Smooth muscle cell (in vitro differentiated cells): ENCODE measurements around the gene ZNF687. TPM values are rescaled to one million over a fixed set of nuclear protein-coding genes. Genes with fewer than 3 reads are reported as not detected.
A peak's percentile ranks its signal among the peaks of the same experiment; 100 is the strongest.
"Not testable (repeated sequence)": the region's sequence is repeated elsewhere in the genome, so short reads cannot be mapped to it uniquely, and the experiment has no call there.

Source experiments
- DNase-seq: peaks from one replicate; lab custom pipeline; 2025; ENCODE audit not compliant: unreplicated experiment; lab: John Stamatoyannopoulos, UW
- H2AFZ ChIP-seq: fragments of 200-600 bp; sonication (generic); 2 replicates; pipeline ENCODE4 v1.6.0; 2016; ENCODE audit warnings: antibody characterized with exemption, low read depth, mild to moderate bottlenecking
- H3F3A ChIP-seq: fragments of 200-600 bp; sonication (generic); 2 replicates; pipeline ENCODE4 v1.6.0; 2017; ENCODE audit warnings: antibody characterized with exemption, low read depth
- H3K27ac ChIP-seq: fragments of 200-600 bp; sonication (generic); 2 replicates; pipeline ENCODE4 v1.5.1; 2016; ENCODE audit warnings: low read depth, mild to moderate bottlenecking
- H3K27me3 ChIP-seq: fragments of 200-600 bp; sonication (generic); 2 replicates; pipeline ENCODE4 v1.6.1; 2016; ENCODE audit warnings: low read depth, mild to moderate bottlenecking
- H3K36me3 ChIP-seq: fragments of 200-600 bp; sonication (generic); 2 replicates; pipeline ENCODE4 v1.5.1; 2016; ENCODE audit warnings: low read depth
- H3K4me1 ChIP-seq: fragments of 200-600 bp; sonication (generic); 2 replicates; pipeline ENCODE4 v1.5.1; 2016; ENCODE audit warnings: low read depth
- H3K4me2 ChIP-seq: fragments of 200-600 bp; sonication (generic); 2 replicates; pipeline ENCODE4 v1.6.0; 2016; ENCODE audit warnings: mild to moderate bottlenecking
- H3K4me3 ChIP-seq: fragments of 200-600 bp; sonication (generic); 2 replicates; pipeline ENCODE4 v1.5.1; 2016; ENCODE audit warnings: mild to moderate bottlenecking
- H3K79me2 ChIP-seq: fragments of 200-600 bp; sonication (generic); 2 replicates; pipeline ENCODE4 v1.6.0; 2016; ENCODE audit warnings: low read depth, mild to moderate bottlenecking
- H3K9ac ChIP-seq: fragments of 200-600 bp; sonication (generic); 2 replicates; pipeline ENCODE4 v1.6.0; 2016; ENCODE audit warnings: low read depth
- H3K9me3 ChIP-seq: fragments of 200-600 bp; sonication (generic); replicated peaks from 2 replicates; pipeline ENCODE4 v1.5.1; 2016; ENCODE audit warnings: low read depth
- H4K20me1 ChIP-seq: fragments of 200-600 bp; sonication (generic); 2 replicates; pipeline ENCODE4 v1.6.0; 2016; ENCODE audit warnings: low read depth
- WGBS: methylation state at CpG from one replicate; pipeline ENCODE4 v1.1.7; 2016; ENCODE audit warnings: low lambda C conversion rate; 5-methylcytosine and 5-hydroxymethylcytosine counted together
- polyA plus RNA-seq: library from polyadenylated mRNA; unstranded; fragments of >200 nt; fragmentation: Nextera tagmentation; extraction: Ambion mirVana; gene quantifications from 2 replicates; pipeline ENCODE4 v1.2.1, GENCODE V29; 2016
- total RNA-seq: library from RNA; depleted of rRNA; stranded (reverse); fragments of >200 nt; gene quantifications from 2 replicates; pipeline ENCODE4 v1.2.3, GENCODE V29; 2014
- TF ChIP-seq, protein P1 (sequence below): fragments of 200-600 bp; sonication (generic); IDR thresholded peaks from 2 replicates; pipeline ENCODE4 v1.5.1; 2017; ENCODE audit warnings: borderline replicate concordance, mild to moderate bottlenecking, antibody characterized with exemption; ENCODE audit not compliant: insufficient read depth, poor library complexity, severe bottlenecking

Gene ZNF687
- total and polyA plus RNA-seq, 2 experiments from 2014 or later: 2.4 to 10.7 TPM

DNA sequence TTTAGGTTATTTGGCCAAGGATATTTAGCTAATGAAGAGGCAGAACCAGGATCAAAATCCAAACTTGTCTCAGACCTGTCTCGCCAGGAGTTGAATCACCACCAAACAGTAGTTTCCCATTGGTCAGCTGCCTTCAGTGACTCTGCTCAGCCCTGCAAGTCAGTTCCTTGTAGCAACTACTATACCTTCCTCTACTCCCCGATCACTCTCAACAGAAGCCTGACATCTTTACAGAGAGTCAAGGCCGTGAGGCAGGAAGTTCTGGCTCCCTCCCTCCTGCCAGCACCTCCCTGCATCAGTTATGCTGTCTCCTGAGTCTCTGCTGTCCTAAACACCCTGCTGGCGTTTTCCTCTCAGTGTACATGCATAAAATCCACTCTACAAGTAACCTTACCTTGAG lies 14.3 kb upstream of the ZNF687 start:
- Histone ChIP-seq H3K9ac (no peak overlapping the region), H3K27me3 (no peaks in the 10 kb centered on the region), H3K4me1 (no peaks in the 10 kb centered on the region), H3K4me3 (no peak overlapping the region), H3K4me2 (no peak overlapping the region), H4K20me1 (peaks cover 4% of the 10 kb centered on the region), H3K9me3 (no peaks in the 10 kb centered on the region), H2AFZ (no peak overlapping the region), H3K36me3 (peaks cover 12% of the 10 kb centered on the region), H3K79me2 (peaks cover 1% of the 10 kb centered on the region), H3F3A (no peaks in the 10 kb centered on the region), H3K27ac (peak overlapping the region; percentile 38)
- TF ChIP-seq, protein P1, sequence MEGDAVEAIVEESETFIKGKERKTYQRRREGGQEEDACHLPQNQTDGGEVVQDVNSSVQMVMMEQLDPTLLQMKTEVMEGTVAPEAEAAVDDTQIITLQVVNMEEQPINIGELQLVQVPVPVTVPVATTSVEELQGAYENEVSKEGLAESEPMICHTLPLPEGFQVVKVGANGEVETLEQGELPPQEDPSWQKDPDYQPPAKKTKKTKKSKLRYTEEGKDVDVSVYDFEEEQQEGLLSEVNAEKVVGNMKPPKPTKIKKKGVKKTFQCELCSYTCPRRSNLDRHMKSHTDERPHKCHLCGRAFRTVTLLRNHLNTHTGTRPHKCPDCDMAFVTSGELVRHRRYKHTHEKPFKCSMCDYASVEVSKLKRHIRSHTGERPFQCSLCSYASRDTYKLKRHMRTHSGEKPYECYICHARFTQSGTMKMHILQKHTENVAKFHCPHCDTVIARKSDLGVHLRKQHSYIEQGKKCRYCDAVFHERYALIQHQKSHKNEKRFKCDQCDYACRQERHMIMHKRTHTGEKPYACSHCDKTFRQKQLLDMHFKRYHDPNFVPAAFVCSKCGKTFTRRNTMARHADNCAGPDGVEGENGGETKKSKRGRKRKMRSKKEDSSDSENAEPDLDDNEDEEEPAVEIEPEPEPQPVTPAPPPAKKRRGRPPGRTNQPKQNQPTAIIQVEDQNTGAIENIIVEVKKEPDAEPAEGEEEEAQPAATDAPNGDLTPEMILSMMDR: no peak
- 91% methylated on average over 4 of the region's 4 CpGs for WGBS
- no peak for DNase-seq

DNA sequence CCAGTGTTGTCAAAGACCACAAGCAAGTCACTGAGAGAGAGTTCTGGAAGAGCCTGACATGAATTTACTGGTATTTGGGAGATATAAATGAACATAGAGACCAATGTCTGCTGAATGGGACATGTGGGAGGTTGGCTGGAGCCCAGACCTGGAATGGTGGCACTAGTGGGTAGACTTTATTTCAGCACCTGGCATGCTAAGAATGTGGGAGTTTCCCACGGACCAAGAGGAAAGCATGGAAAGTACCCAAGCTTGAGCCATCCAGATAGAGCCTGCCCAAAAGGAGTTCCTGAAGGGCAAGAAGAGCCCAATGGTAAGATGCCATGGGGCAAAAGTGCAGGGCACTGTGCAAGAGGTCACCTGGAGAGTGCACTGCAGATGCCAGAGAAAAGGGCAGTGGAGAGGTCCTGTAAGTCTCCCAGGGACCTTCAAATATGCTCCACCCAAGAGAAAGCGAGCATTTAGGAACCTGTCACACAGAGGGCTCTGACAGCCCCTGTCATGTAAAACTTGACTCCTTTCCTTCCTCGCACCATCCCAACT lies 8.1 kb upstream of the ZNF687 start:
- H3K79me2 ChIP-seq: no peaks in the 10 kb centered on the region
- no peaks in the 10 kb centered on the region for H3K4me1 ChIP-seq
- TF ChIP-seq, protein P1: no peak
- DNase-seq: no peak
- no peaks in the 10 kb centered on the region for H3K36me3 ChIP-seq
- no peak overlapping the region for H3K4me2 ChIP-seq
- H3K9ac ChIP-seq: no peak overlapping the region
- H3F3A ChIP-seq: no peaks in the 10 kb centered on the region
- H3K27me3 ChIP-seq: no peaks in the 10 kb centered on the region
- no peaks in the 10 kb centered on the region for H3K9me3 ChIP-seq
- H3K27ac ChIP-seq: no peak overlapping the region
- WGBS: 96% methylated on average over 3 of the region's 3 CpGs
- H3K4me3 ChIP-seq: no peak overlapping the region
- no peak overlapping the region for H2AFZ ChIP-seq
- no peaks in the 10 kb centered on the region for H4K20me1 ChIP-seq

DNA sequence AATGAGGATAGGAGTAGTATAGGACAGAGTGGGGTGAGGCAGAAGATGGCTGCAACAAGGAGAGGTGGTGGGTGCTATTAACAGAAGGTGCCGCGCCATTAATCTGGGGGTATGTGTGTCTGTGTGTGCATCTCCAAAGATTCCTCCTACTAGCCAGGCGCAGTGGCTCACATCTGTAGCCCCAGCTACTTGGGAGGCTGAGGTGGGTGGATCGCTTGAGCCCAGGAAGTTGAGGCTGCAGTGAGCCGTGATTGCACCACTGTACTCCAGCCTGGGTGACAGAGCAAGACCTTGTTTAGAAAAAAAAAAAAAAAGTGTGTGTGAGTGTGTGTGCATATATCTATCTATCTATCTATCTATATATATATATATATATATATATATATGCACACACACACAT lies 6.8 kb upstream of the ZNF687 start:
- 91% methylated on average over 5 of the region's 5 CpGs for WGBS
- not testable (repeated sequence) for H3F3A ChIP-seq, H2AFZ ChIP-seq, DNase-seq, H3K27ac ChIP-seq, H3K79me2 ChIP-seq, H3K4me3 ChIP-seq, H3K4me2 ChIP-seq, H3K9ac ChIP-seq, H3K4me1 ChIP-seq, H3K9me3 ChIP-seq, H3K27me3 ChIP-seq, H3K36me3 ChIP-seq, H4K20me1 ChIP-seq

DNA sequence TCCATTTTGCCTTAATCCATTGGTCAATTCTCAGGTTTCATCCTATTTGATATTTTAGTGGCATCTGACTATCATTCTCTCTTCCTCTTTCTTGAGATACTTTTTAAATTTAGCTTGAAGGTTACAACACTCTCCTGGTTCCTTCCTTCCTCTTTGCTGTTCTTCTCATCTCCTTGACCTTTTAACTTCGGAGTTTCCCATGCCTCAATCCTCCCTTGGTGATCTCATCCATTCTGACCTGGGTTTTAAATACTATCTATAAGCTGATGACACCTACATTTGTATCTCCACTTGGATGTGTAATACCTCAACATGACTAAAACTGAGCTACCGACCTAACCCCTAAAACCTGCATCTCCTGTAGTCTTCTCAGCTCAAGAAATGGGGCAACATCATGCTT lies 4.8 kb upstream of the ZNF687 start:
- Histone ChIP-seq H3K4me3 (no peak overlapping the region), H3F3A (no peaks in the 10 kb centered on the region), H4K20me1 (no peaks in the 10 kb centered on the region), H3K9me3 (no peaks in the 10 kb centered on the region), H3K27me3 (no peaks in the 10 kb centered on the region), H3K9ac (no peak overlapping the region), H3K36me3 (no peaks in the 10 kb centered on the region), H3K79me2 (no peaks in the 10 kb centered on the region), H3K4me1 (peaks cover 3% of the 10 kb centered on the region), H2AFZ (no peak overlapping the region), H3K27ac (no peak overlapping the region), H3K4me2 (no peak overlapping the region)
- DNase-seq: no peak
- 87% methylated on average over 2 of the region's 2 CpGs for WGBS
- TF ChIP-seq, protein P1: no peak
